ENCODE measurements around the gene ANKRD29. TPM values are rescaled to one million over a fixed set of nuclear protein-coding genes. Genes with fewer than 3 reads are reported as not detected.
"Not testable (repeated sequence)": the region's sequence is repeated elsewhere in the genome, so short reads cannot be mapped to it uniquely, and the experiment has no call there.

The ANKRD29 gene
- total RNA-seq, 2 experiments from 2014 or later = not detected

GRCh38 chr18:23614891-23615290 lies 47.8 kb downstream of the ANKRD29 start:
- no peak for TF ChIP-seq CTCF (conservative IDR thresholded peaks at IDR 0.05; ENCODE audit: low read length)
- TF ChIP-seq EZH2phosphoT487 (IDR thresholded peaks at IDR 0.05; ENCODE audit: borderline replicate concordance, low read depth, low read length) = no peak
- H2AFZ ChIP-seq (ENCODE audit: low read length) = no peak overlapping the region
- no peak overlapping the region for H3K27ac ChIP-seq (ENCODE audit: low read depth, low read length, poor library complexity, severe bottlenecking)
- no peaks in the 10 kb centered on the region for H3K4me1 ChIP-seq (ENCODE audit: insufficient read depth, low read length, poor library complexity, severe bottlenecking)
- ChIA-PET CTCF (ENCODE audit: unreplicated experiment) (interaction anchor here (1.2 kb wide), 1 partner anchor 304 kb away, joined by 3 read pairs; no protein-coding TSS in a partner anchor), POLR2A (interaction anchor here (0.7 to 1.1 kb wide), 4 partner anchors 12 to 226 kb away, joined by 3 to 5 read pairs (median 4); no protein-coding TSS in a partner anchor)
- no peaks in the 10 kb centered on the region for H4K20me1 ChIP-seq (ENCODE audit: insufficient read depth, low read length)
- DNase-seq (ENCODE audit: low spot score) = no peak
- intact Hi-C loops (cut with micrococcal nuclease; ENCODE audit: unreplicated experiment) = no loop called here
- no peaks in the 10 kb centered on the region for H3K79me2 ChIP-seq (ENCODE audit: insufficient read depth, low read depth, low read length)
- no peak overlapping the region for H3K4me2 ChIP-seq (ENCODE audit: low read length)
- no peaks in the 10 kb centered on the region for H3K9me2 ChIP-seq (ENCODE audit: insufficient read depth, low read length)
- BruUV-seq (replicated peaks) = no TSS peak
- no peaks in the 10 kb centered on the region for H3K36me3 ChIP-seq (ENCODE audit: insufficient read depth, low read length)
- H3K9me3 ChIP-seq (ENCODE audit: low read length) = no peaks in the 10 kb centered on the region
- H3K4me3 ChIP-seq (ENCODE audit: low read depth, low read length, poor library complexity, severe bottlenecking) = no peak overlapping the region

GRCh38 chr18:23614413-23614812 lies 48.3 kb downstream of the ANKRD29 start:
- BruUV-seq (replicated peaks) = no TSS peak

GRCh38 chr18:23613091-23613475 lies 49.6 kb downstream of the ANKRD29 start:
- H3K27ac ChIP-seq (ENCODE audit: low read depth, low read length, poor library complexity, severe bottlenecking); H3K9me3 ChIP-seq (ENCODE audit: low read length); H3K9me2 ChIP-seq (ENCODE audit: insufficient read depth, low read length); intact Hi-C loops (cut with micrococcal nuclease; ENCODE audit: unreplicated experiment); H4K20me1 ChIP-seq (ENCODE audit: insufficient read depth, low read length); H3K79me2 ChIP-seq (ENCODE audit: insufficient read depth, low read depth, low read length); BruUV-seq (replicated peaks); H2AFZ ChIP-seq (ENCODE audit: low read length); H3K36me3 ChIP-seq (ENCODE audit: insufficient read depth, low read length); H3K4me3 ChIP-seq (ENCODE audit: low read depth, low read length, poor library complexity, severe bottlenecking); CTCF ChIA-PET (ENCODE audit: unreplicated experiment); H3K4me2 ChIP-seq (ENCODE audit: low read length); DNase-seq (ENCODE audit: low spot score); H3K4me1 ChIP-seq (ENCODE audit: insufficient read depth, low read length, poor library complexity, severe bottlenecking): not testable (repeated sequence)
- POLR2A ChIA-PET = interaction anchor here (0.6 to 0.7 kb wide), 6 partner anchors 12 to 768 kb away, joined by 3 to 5 read pairs (median 3); no protein-coding TSS in a partner anchor

More at GRCh38 chr18:23614413-23614812, 48.3 kb downstream of the ANKRD29 start:
- ChIA-PET POLR2A (interaction anchor here (0.6 to 1.1 kb wide), 6 partner anchors 11 to 1691 kb away, joined by 3 to 5 read pairs (median 3); no protein-coding TSS in a partner anchor), CTCF (ENCODE audit: unreplicated experiment) (interaction anchor here (0.6 to 1.2 kb wide), 2 partner anchors 60 to 304 kb away, joined by 3 read pairs; no protein-coding TSS in a partner anchor)
- no peak for TF ChIP-seq CTCF (conservative IDR thresholded peaks at IDR 0.05; ENCODE audit: low read length)
- TF ChIP-seq EZH2phosphoT487 (IDR thresholded peaks at IDR 0.05; ENCODE audit: borderline replicate concordance, low read depth, low read length) = no peak
- no peak overlapping the region for H3K27ac ChIP-seq (ENCODE audit: low read depth, low read length, poor library complexity, severe bottlenecking)
- no peak overlapping the region for H2AFZ ChIP-seq (ENCODE audit: low read length)
- H3K4me2 ChIP-seq (ENCODE audit: low read length) = no peak overlapping the region
- H3K9me2 ChIP-seq (ENCODE audit: insufficient read depth, low read length) = no peaks in the 10 kb centered on the region
- intact Hi-C loops (cut with micrococcal nuclease; ENCODE audit: unreplicated experiment) = no loop called here
- no peak overlapping the region for H3K4me3 ChIP-seq (ENCODE audit: low read depth, low read length, poor library complexity, severe bottlenecking)
- no peaks in the 10 kb centered on the region for H3K79me2 ChIP-seq (ENCODE audit: insufficient read depth, low read depth, low read length)
- H3K4me1 ChIP-seq (ENCODE audit: insufficient read depth, low read length, poor library complexity, severe bottlenecking) = no peaks in the 10 kb centered on the region
- H3K9me3 ChIP-seq (ENCODE audit: low read length) = no peaks in the 10 kb centered on the region
- no peaks in the 10 kb centered on the region for H4K20me1 ChIP-seq (ENCODE audit: insufficient read depth, low read length)
- no peak for DNase-seq (ENCODE audit: low spot score)
- no peaks in the 10 kb centered on the region for H3K36me3 ChIP-seq (ENCODE audit: insufficient read depth, low read length)

Data from OCI-LY7 (cell line).